HG03066 (cell line): ENCODE data around the gene AMN.

Experiments
- ATAC-seq: cut with Tn5 transposase; IDR thresholded peaks from one replicate; pipeline ENCODE4 v1.9.1; 2021; ENCODE audit warnings: low read depth; ENCODE audit not compliant: unreplicated experiment

AMN gene

GRCh38 chr14:102942069-102942468 is 19.6 kb downstream of the AMN start:
- ATAC-seq = no peak

DNA sequence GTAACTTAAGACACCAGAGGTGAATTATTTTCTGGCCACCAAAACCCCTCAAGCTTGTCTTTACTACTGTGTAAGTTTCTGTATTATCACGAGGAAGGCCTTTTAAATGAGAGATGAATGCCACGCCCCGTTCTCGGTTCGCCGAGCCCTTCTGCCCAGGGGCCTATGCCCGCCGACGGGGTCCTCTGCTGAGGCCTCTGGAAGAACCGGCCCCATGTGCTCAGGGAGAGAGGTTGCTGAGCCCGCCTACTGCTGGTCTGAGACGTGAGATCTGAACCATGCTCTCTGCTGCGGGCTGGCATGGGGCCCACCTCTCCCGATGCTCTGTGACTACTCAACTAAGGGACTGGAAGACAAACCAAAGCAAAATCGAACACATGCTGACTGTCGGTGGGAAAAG is 21.0 kb downstream of the AMN start:
- ATAC-seq = no peak

DNA sequence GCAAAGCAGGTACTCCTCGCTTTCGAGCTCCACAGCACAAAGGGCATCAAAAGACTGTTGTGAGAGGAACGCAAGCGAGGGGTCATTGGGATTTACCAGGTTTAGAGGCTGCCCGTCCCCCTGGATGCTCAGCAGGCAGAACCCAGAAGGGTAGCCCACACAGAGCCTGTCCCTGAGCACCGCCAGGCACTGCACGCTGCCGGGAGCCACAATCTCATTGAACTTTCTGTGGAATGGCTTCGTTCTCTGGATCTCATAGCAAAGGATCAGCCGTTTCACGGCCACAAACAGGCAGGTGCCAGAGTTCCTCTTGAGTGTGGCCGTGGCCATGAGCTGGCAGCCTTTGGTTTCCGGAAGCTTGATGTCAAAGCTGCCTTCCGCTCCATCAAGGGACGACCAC is 21.5 kb downstream of the AMN start:
- ATAC-seq = no peak

DNA sequence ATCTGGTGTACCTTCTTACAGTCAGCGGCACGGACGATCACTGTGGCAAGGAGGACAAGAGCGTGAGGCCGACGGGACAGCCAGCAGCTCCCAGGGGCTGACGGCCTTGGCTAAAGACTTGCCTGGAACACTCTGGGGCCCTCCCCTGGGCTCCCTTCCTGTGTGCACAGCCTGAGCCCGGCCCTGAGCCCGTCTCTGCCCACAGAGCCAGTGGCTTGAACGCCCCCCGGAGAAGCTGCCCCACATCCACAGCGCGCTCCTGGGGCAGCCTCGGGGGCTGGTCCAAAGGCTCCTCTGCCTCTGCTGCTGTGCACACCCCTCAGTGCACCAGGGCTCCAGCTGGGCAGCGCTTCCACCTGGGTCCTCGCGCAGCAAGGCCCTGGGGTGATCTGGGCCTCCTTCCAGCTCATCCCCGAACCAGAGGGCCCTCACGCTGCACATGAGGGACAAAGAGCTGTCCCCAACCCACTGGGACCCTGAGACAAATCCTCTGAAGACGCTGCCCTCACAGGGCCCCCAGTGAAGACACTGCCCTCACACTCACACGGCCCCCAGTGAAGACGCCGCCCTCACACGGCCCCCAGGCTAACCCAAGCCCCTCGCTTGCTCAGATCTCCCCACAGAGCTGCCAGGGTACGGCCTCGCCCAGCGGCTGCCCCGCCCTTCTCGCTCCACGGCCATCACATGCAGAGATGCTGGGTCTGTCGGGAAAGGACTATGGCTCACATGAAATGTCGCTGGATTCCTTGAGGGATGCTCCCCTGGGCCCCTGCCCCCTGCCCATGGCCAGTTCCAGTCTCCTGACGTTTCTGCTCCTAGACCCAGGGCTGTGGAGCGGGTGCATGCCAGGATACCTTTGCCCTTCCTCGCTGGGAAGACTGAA is 22.2 kb downstream of the AMN start:
- no peak for ATAC-seq

DNA sequence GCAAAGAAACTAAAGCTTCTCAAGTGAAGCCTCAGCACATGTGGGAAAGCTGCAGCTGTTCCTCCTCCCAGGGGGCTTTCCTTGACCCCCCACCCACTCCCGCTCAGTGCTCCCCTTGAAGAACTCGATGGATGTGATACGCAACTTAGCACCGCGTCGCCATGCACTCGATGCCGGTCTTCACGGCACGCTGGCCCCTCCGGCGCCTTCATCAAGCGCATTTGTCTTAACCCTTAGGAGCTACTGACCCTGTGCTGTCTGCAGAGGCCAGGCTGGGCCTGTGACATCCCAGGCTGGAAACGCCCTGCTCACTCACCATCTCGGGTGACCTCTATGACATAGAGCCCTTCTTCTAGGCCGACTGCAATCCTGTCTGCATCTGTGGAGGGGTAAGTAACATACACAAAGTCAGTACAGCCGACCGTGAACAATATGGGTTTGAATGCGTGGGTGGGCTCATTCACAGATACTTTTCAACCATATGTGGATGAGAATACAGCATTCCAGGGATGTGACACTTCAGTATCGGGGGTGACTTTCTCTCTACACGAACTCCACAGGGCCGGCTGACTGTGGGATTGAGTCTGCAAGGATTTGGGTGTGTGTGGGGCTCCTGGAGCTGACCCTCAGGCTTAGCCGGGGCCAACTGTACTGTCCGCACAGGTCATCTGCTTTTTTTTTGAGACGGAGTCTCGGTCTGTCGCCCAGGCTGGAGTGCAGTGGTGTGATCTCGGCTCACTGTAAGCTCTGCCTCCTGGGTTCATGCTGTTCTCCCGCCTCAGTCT is 23.1 kb downstream of the AMN start:
- ATAC-seq = no peak

DNA sequence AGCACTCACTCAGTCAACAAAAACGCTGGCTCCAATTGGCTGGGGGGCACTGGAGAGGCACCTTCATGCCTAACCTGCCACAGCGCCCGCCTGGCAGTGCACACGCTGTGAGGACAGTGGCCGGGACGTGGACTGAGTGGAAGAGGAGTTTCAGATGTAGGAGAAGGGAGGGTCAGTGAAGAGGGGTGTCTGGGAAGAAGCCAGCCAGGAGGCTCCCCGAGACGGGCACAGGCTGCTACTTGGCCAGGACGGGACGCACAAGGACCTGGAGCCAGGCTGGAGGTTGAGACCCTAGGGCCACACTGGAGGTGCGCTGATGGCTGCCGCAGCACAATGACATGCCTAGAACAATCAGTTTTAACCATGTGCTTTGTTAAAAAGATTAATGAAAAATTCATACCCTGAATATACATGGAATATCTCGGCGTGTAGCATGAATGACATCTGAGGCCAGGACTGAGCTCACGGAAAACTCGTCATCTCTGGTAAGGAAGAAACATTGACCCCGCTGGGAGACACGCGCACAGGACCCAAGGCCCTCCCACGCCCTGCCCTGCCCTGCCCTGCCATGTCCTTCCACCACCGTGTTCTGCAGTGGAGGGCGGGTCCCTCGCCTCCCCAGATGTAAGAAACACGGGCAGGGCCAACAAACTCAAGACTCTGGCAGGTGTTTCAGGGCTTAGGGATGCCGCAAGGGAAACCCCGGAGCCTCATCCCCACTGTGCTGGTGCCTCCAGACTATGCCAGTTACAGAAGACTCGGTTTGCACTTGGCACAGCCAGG is 25.0 kb downstream of the AMN start:
- no peak for ATAC-seq

DNA sequence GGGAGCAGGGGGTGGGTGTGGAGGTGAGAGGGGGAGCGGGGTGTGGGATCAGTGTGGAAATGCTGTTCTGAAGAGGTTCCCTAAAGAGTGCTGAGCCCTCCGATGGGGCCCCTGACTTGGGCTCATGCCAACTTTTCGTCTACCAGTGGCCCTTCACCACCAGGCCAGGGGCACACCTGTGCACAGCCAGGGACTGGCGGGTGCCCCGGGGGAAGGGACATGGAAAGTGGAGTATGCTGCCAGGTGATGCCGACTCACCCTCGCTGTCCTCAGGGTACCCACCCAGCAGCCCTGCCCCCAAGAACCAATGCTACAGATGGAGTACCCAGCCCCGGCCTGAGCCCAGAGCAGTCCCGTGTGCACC is 26.2 kb downstream of the AMN start:
- no peak for ATAC-seq

DNA sequence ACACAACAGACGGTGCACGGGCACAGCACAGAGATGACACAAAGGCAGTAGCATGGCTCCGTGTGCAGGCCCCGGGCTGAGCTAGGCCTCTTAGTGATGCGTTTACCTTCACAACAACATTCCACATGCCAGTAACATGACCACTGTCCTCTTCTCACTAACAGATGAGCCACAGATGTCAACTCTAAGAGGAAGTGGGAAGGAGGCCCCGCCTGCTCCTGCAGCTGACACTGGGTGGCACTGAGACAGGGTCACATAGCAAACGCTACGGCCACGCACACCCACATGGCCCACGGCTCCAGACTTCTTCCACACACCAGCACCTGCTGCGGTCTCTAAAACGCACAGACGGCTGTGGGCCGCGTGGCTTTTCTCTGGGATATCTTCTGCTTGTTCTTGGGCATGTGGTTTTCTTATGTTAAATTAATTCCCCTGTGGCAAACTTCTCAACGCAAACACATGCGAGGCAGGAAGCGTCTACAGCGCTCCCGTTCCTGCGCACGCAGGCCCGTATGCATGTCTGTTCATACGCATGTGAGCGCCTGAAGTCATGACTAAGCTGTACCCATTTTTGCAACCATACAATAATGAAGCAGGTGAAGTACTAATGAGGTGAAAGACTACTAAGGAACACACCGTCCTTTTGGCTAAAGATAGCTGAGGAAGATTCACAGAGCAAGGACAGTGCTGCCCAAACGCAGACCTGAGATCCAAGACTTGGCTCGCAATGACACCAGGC is 26.8 kb downstream of the AMN start:
- no peak for ATAC-seq

GRCh38 chr14:102949801-102950451 is 27.5 kb downstream of the AMN start:
- no peak for ATAC-seq

DNA sequence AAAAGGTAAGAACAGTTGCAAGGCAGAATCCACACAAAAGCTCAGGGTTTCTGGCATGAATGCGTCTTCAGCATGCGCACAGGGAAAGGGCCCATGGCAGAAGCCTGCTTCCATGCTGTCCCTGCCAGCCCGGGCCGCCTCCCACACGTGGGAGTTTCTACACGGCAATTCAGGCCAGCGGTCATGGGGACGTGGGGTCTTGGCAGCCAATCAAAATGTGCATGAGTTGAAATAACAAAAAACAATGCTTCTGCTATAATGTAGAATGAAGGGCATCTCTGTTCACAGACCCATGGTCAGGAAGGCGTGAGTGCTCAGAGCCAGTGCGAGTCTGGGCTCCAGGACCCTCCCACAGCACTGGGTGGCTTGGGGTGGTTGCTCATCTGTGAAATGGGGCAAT is 28.6 kb downstream of the AMN start:
- ATAC-seq = no peak

DNA sequence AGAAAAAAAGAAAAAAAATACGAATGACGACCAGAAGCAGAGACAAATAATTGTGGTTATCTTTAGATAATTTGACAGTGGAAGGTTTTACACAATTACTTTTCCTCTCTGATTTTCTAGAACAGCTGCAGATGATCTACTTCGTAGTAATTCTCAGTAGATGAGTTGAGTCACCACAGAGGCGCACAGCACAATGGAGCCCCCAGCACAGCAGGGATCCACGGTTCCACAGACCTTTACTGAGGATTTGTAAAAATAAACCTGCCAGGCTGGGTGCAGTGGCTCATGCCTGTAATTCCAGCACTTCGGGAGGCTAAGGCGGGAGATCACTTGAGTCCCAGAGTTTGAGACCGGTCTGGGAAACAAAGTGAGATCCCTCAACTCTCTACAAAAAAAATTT is 29.3 kb downstream of the AMN start:
- ATAC-seq = no peak

GRCh38 chr14:102952276-102952675 is 29.8 kb downstream of the AMN start:
- ATAC-seq = no peak

DNA sequence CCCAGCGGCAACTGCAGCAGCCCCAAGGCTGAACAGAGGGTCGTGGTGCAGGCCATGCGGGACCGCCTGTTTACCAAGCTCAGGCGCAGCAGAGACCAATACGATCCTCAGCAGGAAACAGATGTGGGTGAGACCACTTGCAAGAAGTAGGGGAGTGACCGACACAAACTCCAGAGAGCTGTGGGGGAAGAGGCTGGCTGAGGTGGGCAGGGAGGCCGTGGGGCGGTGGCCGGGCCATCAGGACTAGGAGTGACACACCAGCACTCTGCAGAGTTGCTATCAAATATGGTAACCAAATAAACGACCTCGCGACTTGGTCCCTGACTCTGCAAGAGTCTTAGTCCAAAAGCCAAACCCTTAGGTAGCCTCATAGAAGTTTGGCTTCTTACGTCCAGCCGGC is 30.6 kb downstream of the AMN start:
- ATAC-seq = no peak

DNA sequence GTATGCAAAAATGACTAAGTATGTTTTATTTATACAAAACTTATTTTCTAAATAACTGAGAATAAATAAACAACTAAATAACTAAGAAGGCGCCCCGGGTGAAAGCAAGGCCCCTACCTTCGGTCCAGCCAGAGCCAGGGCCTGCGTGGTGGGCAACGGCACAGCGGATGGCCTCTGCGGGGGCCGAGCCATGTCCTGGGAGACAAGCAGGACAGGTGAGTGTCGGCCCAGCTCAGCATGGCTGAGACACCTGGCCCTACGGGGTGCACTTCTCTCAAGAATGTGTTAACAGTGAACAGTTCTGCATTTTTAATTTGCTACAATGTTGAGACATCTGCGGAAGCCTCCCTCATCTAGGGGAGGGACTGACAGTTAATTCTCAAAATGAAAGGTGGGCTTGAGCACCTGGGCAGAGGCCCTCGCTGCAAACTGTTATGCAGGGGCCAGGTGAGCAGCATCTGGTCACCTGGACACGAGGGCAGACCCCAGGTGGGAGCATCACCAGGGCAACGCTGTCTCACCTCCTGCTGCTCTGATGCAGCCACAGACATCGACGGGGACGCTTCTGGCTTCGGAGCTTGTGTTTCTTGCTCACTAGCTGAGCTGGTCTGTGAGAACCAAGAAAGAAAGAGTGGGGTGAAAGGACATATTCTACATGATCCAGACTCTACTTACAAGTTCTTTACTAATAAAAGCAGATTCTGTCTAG is 31.8 kb downstream of the AMN start:
- ATAC-seq = no peak

DNA sequence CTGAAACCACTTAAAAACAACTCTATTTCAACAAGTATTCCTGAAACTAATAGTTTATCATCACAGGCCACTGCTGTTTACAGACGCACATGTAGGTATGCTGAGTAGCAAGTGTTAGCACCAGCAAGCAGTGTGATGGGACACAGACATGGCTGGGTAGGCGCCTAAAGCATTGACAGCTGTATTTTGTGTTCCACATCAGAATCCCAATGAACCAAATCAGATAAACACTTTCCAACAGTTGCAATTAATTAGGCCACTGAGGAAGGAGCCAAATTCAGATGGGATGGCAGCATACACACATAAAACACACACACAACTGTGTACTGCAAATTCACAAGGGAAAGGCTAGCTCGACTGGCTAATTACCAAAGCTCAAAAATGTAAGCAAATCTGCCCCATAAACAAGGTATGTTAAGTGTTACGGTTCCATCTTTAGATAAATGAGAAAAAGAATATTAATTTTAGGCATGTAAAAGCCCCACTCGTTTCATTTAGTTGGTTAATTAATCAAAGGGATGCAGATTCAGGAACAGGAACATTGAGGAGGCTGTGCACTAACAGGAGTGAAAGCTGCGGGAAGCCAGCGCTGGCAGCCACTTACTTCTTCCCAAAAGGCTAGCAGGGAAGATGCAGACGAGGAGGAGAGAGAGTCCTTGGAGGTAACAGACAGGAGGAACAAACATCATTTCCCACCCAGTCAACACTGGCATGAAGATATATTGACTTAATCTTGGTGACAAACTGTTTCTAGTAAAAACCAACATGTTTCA is 33.4 kb downstream of the AMN start:
- ATAC-seq = no peak

GRCh38 chr14:102957222-102957621 is 34.8 kb downstream of the AMN start:
- no peak for ATAC-seq

- ATAC-seq = no peak
These were observed 36.0 kb downstream of the AMN start for GRCh38 chr14:102958461-102958860.

GRCh38 chr14:102962111-102962627 is 39.7 kb downstream of the AMN start:
- ATAC-seq = no peak
